ENCODE data around the gene BATF. TPM values are rescaled to one million over a fixed set of nuclear protein-coding genes. Genes with fewer than 3 reads are reported as not detected.

Gene BATF
- total and polyA plus RNA-seq, 2 of the 8 experiments (the other 6 are each of a cell fraction or from before 2014, with no cell fraction given): not detected

GRCh38 chr14:75494896-75495295, 27.4 kb upstream of the BATF start:
- 89% methylated on average over 5 of the region's 5 CpGs; no CpG with 5 or more reads in 1 of the 2 experiments for WGBS, 2 experiments (ENCODE audit: extremely low coverage in 1 of 2, insufficient coverage in 1 of 2, insufficient read length in 1 of 2, insufficient replicate concordance in 2 of 2, low coverage in 1 of 2, low lambda C conversion rate in 2 of 2, missing lambda C conversion rate in 1 of 2)
- Histone ChIP-seq H3K4ac (replicated peaks; ENCODE audit: insufficient read length, low read depth, low read length) (no peak overlapping the region), H2BK120ac (replicated peaks; ENCODE audit: low read depth, low read length) (no peak overlapping the region), H2AFZ (ENCODE audit: low read length) (no peak overlapping the region), H4K5ac (ENCODE audit: insufficient read length, low read depth, low read length) (no peak overlapping the region), H3K18ac (ENCODE audit: extremely low read depth, low read length) (no peak overlapping the region), H2AK5ac (ENCODE audit: low read depth, low read length) (no peak overlapping the region), H3K9me3 (ENCODE audit: insufficient read depth in 2 of 2, low read depth in 1 of 2, low read length in 1 of 2) (no peaks in the 10 kb centered on the region), H3K23ac (ENCODE audit: insufficient read length) (no peak overlapping the region), H3K4me2 (ENCODE audit: insufficient read depth in 1 of 2, low read depth in 2 of 2, low read length in 2 of 2) (no peak overlapping the region), H3K79me1 (ENCODE audit: low read depth, low read length) (no peaks in the 10 kb centered on the region), H4K8ac (ENCODE audit: extremely low read depth, insufficient read depth, low read length) (no peak overlapping the region), H2BK20ac (ENCODE audit: low read length) (no peak overlapping the region), H3K14ac (ENCODE audit: insufficient read length) (no peak overlapping the region), H3K4me3 (ENCODE audit: extremely low read depth in 1 of 4, insufficient read depth in 2 of 4, low read depth in 3 of 4, low read length in 4 of 4) (no peak overlapping the region), H3K36me3 (ENCODE audit: control insufficient read depth in 2 of 4, insufficient read depth in 4 of 4, low read length in 3 of 4) (no peaks in the 10 kb centered on the region), H2BK12ac (ENCODE audit: low read depth, low read length) (no peak overlapping the region), H4K91ac (replicated peaks; ENCODE audit: insufficient read length, low read length) (no peak overlapping the region), H4K20me1 (replicated peaks in 1 of 2; ENCODE audit: control insufficient read depth in 1 of 2, insufficient read depth in 2 of 2, low read length in 2 of 2) (no peaks in the 10 kb centered on the region), H3K9ac (replicated peaks in 1 of 4; ENCODE audit: extremely low read depth in 1 of 4, low read depth in 3 of 4, low read length in 3 of 4) (no peak overlapping the region), H3K27me3 (replicated peaks in 1 of 4; ENCODE audit: control insufficient read depth in 3 of 4, extremely low read depth in 1 of 4, insufficient read depth in 3 of 4, low read length in 3 of 4) (no peaks in the 10 kb centered on the region; a peak in 1 of 7 replicates), H3K4me1 (replicated peaks in 1 of 4; ENCODE audit: control insufficient read depth in 3 of 4, insufficient read depth in 4 of 4, low read length in 3 of 4) (no peaks in the 10 kb centered on the region), H3K27ac (ENCODE audit: low read depth, low read length) (no peak overlapping the region), H3K79me2 (ENCODE audit: control insufficient read depth in 1 of 2, insufficient read depth in 2 of 2, low read length in 2 of 2) (no peaks in the 10 kb centered on the region), H3K23me2 (ENCODE audit: low read depth, low read length) (no peaks in the 10 kb centered on the region), H2BK15ac (ENCODE audit: low read length) (no peak overlapping the region), H3K56ac (replicated peaks; ENCODE audit: insufficient read length, low read depth, low read length) (no peak overlapping the region), H2BK5ac (ENCODE audit: low read depth, low read length) (no peak overlapping the region)
- no peak for DNase-seq (ENCODE audit: low read depth in 1 of 2, low spot score in 2 of 2)
- CTCF ChIA-PET (ENCODE audit: partially characterized antibody): interaction anchor here (0.6 to 2.1 kb wide), 9 partner anchors 13 to 190 kb away, joined by 3 to 8 read pairs (median 4); no protein-coding TSS in a partner anchor
- no peak for FAIRE-seq
- POLR2A ChIA-PET (ENCODE audit: partially characterized antibody): no interaction called here
- TF ChIP-seq ASH2L (IDR thresholded peaks at IDR 0.05; ENCODE audit: low read length) (no peak), CTCF (IDR thresholded peaks at IDR 0.05; ENCODE audit: control extremely low read depth in 1 of 3, insufficient read depth in 1 of 3, low read depth in 1 of 3, low read length in 3 of 3) (no peak), TEAD4 (IDR thresholded peaks at IDR 0.05; ENCODE audit: low read depth, low read length) (no peak), SIRT6 (IDR thresholded peaks at IDR 0.05; ENCODE audit: low read length) (no peak), SAP30 (IDR thresholded peaks at IDR 0.05; ENCODE audit: insufficient read depth, insufficient replicate concordance, low read length) (no peak), CBX5 (IDR thresholded peaks at IDR 0.05; ENCODE audit: low read depth, low read length) (no peak), POU5F1 (IDR thresholded peaks at IDR 0.05; ENCODE audit: low read depth, low read length) (no peak), BCL11A (IDR thresholded peaks at IDR 0.05; ENCODE audit: low read depth in 2 of 2, low read length in 2 of 2) (no peak), CTBP2 (IDR thresholded peaks at IDR 0.05; ENCODE audit: borderline replicate concordance, insufficient read depth, insufficient read length, low read length) (no peak), RBBP5 (IDR thresholded peaks at IDR 0.05; ENCODE audit: borderline replicate concordance, low read depth, low read length) (no peak), KDM4A (IDR thresholded peaks at IDR 0.05; ENCODE audit: low read depth, low read length, severe bottlenecking) (no peak)

Measured in H1 (cell line).